GM21576 (cell line): ENCODE results near the gene FABP6.

Source experiments
- ATAC-seq: cut with Tn5 transposase; IDR thresholded peaks from one replicate; pipeline ENCODE4 v1.9.1; 2021; ENCODE audit warnings: mild to moderate bottlenecking, moderate library complexity; ENCODE audit not compliant: unreplicated experiment

Gene FABP6

GRCh38 chr5:160287378-160288051, 58.2 kb downstream of the FABP6 start:
- ATAC-seq: no peak
